HepG2 (cell line): ENCODE measurements around the gene KHK. TPM values are rescaled to one million over a fixed set of nuclear protein-coding genes. Genes with fewer than 3 reads are reported as not detected.

ENCODE experiments used
- AHDC1 ChIP-seq: sonication (generic); formaldehyde crosslinking; IDR thresholded peaks from 2 replicates; pipeline ENCODE4 v1.5.1; 2020; ENCODE audit warnings: mild to moderate bottlenecking, missing genetic modification reagents, borderline replicate concordance
- ARHGAP35 ChIP-seq: sonication (generic); formaldehyde crosslinking; IDR thresholded peaks from 2 replicates; pipeline ENCODE4 v1.9.0; 2022; ENCODE audit warnings: mild to moderate bottlenecking, inconsistent platforms, moderate library complexity, missing genetic modification reagents, borderline replicate concordance
- CREM ChIP-seq, 2 experiments: sonication (generic) in 1 of 2; formaldehyde crosslinking in 1 of 2; IDR thresholded peaks; 2 replicates each; pipeline versions ENCODE4 v1.4.0 to v1.6.1; 2016 to 2020; ENCODE audit warnings: antibody characterized with exemption in 1 of 2, mild to moderate bottlenecking in 1 of 2, missing genetic modification reagents in 1 of 2
- E2F5 ChIP-seq: sonication (generic); formaldehyde crosslinking; conservative IDR thresholded peaks from 2 replicates; pipeline ENCODE4 v1.4.0; 2020; ENCODE audit warnings: missing genetic modification reagents
- HES4 ChIP-seq: sonication (generic); formaldehyde crosslinking; IDR thresholded peaks from 2 replicates; pipeline ENCODE4 v1.9.0; 2021; ENCODE audit warnings: mild to moderate bottlenecking, missing genetic modification reagents, borderline replicate concordance
- HMGA1 ChIP-seq: sonication (generic); formaldehyde crosslinking; conservative IDR thresholded peaks from 2 replicates; pipeline ENCODE4 v1.4.0; 2020; ENCODE audit warnings: missing genetic modification reagents
- KDM5B ChIP-seq: sonication (generic); formaldehyde crosslinking; IDR thresholded peaks from 2 replicates; pipeline ENCODE4 v1.4.0; 2020; ENCODE audit warnings: missing genetic modification reagents, mild to moderate bottlenecking, borderline replicate concordance
- MTA3 ChIP-seq: sonication (generic); formaldehyde crosslinking; IDR thresholded peaks from 2 replicates; pipeline ENCODE4 v1.4.0; 2020; ENCODE audit warnings: missing genetic modification reagents
- NFE2L2 ChIP-seq: fragments of 150-350 bp; IDR thresholded peaks from 2 replicates; pipeline ENCODE4 v1.6.1; 2014; ENCODE audit warnings: low read length
- PLRG1 ChIP-seq: fragments of 450-650 bp; conservative IDR thresholded peaks from 2 replicates; pipeline ENCODE4 v1.6.1; 2016
- PRDM10 ChIP-seq: sonication (generic); formaldehyde crosslinking; IDR thresholded peaks from 2 replicates; pipeline ENCODE4 v1.4.0; 2020; ENCODE audit warnings: low read depth, missing genetic modification reagents
- SATB2 ChIP-seq: sonication (generic); formaldehyde crosslinking; IDR thresholded peaks from 2 replicates; pipeline ENCODE4 v1.5.0; 2020; ENCODE audit warnings: missing genetic modification reagents
- SNAI1 ChIP-seq: sonication (generic); formaldehyde crosslinking; IDR thresholded peaks from 2 replicates; pipeline ENCODE4 v1.5.0; 2020; ENCODE audit warnings: mild to moderate bottlenecking, missing genetic modification reagents, borderline replicate concordance
- TMF1 ChIP-seq: sonication (generic); formaldehyde crosslinking; IDR thresholded peaks from 2 replicates; pipeline ENCODE4 v1.8.1; 2022; ENCODE audit warnings: low read depth, missing genetic modification reagents
- ZNF282 ChIP-seq: fragments of 450-650 bp; IDR thresholded peaks from 2 replicates; pipeline ENCODE4 v1.6.1; 2018; ENCODE audit not compliant: partially characterized antibody
- ZUFSP ChIP-seq: sonication (generic); formaldehyde crosslinking; IDR thresholded peaks from 2 replicates; pipeline ENCODE4 v1.9.0; 2021; ENCODE audit warnings: missing genetic modification reagents, mild to moderate bottlenecking, borderline replicate concordance
- polyA plus RNA-seq, 8 experiments: library from polyadenylated mRNA; depleted of rRNA in 3 of 8; stranded (reverse) in 7 of 8; unstranded in 1 of 8; fragments of >200 nt; fragmentation: Illumina TruSeq in 4 of 8; extraction: Trizol in 4 of 8; gene quantifications; 2 replicates each; pipeline versions ENCODE4 v1.2.1 to v1.2.3, GENCODE V29; 2011 to 2016; ENCODE audit warnings: low read depth in 4 of 8, missing spikeins in 1 of 8, mixed read lengths in 1 of 8; ENCODE audit not compliant: insufficient read depth in 1 of 8
- total RNA-seq, 5 experiments: library from RNA; depleted of rRNA; stranded (reverse); fragments of >200 nt; fragmentation: Illumina TruSeq; extraction: Trizol; gene quantifications; 2 replicates each; pipeline ENCODE4 v1.2.3, GENCODE V29; 2016; ENCODE audit warnings: low read depth in 1 of 5

Gene KHK
- total and polyA plus RNA-seq, 2 of the 13 experiments (the other 11 are each of a cell fraction or from before 2014, with no cell fraction given): 40.9 to 99.2 TPM

GRCh38 chr2:27086090-27086723 is 365 bp upstream of the KHK start (continued):
- TF ChIP-seq PRDM10 (no peak), ZNF282 (no peak), SATB2 (CRISPR knock-in tag) (no peak; the same call in 1 of the 2 replicates), PLRG1 (no peak), HMGA1 (CRISPR knock-in tag) (no peak), ZUFSP (CRISPR knock-in tag) (no peak), KDM5B (CRISPR knock-in tag) (no peak; the same call in 1 of the 2 replicates), NFE2L2 (no peak), AHDC1 (CRISPR knock-in tag) (no peak), SNAI1 (CRISPR knock-in tag) (no peak), ARHGAP35 (CRISPR knock-in tag) (peak; percentile 65; the same call in 1 of the 2 replicates), TMF1 (CRISPR knock-in tag) (no peak; the same call in none of the 2 replicates), E2F5 (peak; percentile 98), CREM (IDR thresholded peaks at IDR 0.05) (no peak), CREM (CRISPR knock-in tag; IDR thresholded peaks at IDR 0.05) (0 out of 2 replicates have a peak, but pooled peaks have one; percentile 24), MTA3 (no peak), HES4 (CRISPR knock-in tag) (peak; percentile 60; the same call in 1 of the 2 replicates)
